Suprapubic skin (tissue), 4 donors: Measurements from ENCODE around the gene NAA60. TPM values are rescaled to one million over a fixed set of nuclear protein-coding genes. Genes with fewer than 3 reads are reported as not detected.

Experiments
- DNase-seq, 2 donors: peaks; one replicate each; pipeline ENCODE4 v3.0.0-alpha.2; 2019; ENCODE audit warnings: low spot score in 2 of 2
- H3K27ac ChIP-seq: fragments of 200-600 bp; sonication (generic); one replicate; pipeline ENCODE4 v1.5.1; 2019
- H3K27me3 ChIP-seq: fragments of 200-600 bp; sonication (generic); one replicate; pipeline ENCODE4 v1.5.1; 2019
- H3K36me3 ChIP-seq: fragments of 200-600 bp; sonication (generic); one replicate; pipeline ENCODE4 v1.5.1; 2019
- H3K4me1 ChIP-seq: fragments of 200-600 bp; sonication (generic); one replicate; pipeline ENCODE4 v1.5.1; 2019
- H3K4me3 ChIP-seq: fragments of 200-600 bp; sonication (generic); one replicate; pipeline ENCODE4 v1.5.1; 2019; ENCODE audit warnings: mild to moderate bottlenecking
- H3K9me3 ChIP-seq: fragments of 200-600 bp; sonication (generic); one replicate; pipeline ENCODE4 v1.5.1; 2019
- EP300 ChIP-seq: sonication (generic); formaldehyde crosslinking; IDR thresholded peaks from one replicate; pipeline ENCODE4 v1.6.1; 2017; ENCODE audit warnings: antibody characterized with exemption
- POLR2A ChIP-seq, 2 donors: fragments of 450-650 bp; IDR thresholded peaks; one replicate each; pipeline ENCODE4 v1.6.1; 2017; ENCODE audit warnings: antibody characterized with exemption in 2 of 2, mild to moderate bottlenecking in 2 of 2, moderate library complexity in 2 of 2
- POLR2AphosphoS5 ChIP-seq, 3 donors: sonication (generic); formaldehyde crosslinking; IDR thresholded peaks; one replicate each; pipeline ENCODE4 v1.6.1; 2017; ENCODE audit warnings: antibody characterized with exemption in 3 of 3
- WGBS: methylation state at CpG from one replicate; pipeline ENCODE4 v1.1.5; 2018; 5-methylcytosine and 5-hydroxymethylcytosine counted together
- total RNA-seq, 4 donors: library from RNA; depleted of rRNA; stranded (reverse); fragments of >200 nt; gene quantifications; one replicate each; pipeline ENCODE4 v1.1.0, GENCODE V29; 2016
- TF ChIP-seq, protein P1 (sequence below), 2 donors: fragments of 200-600 bp in 1 of 2; fragments of 450-650 bp in 1 of 2; sonication (generic) in 1 of 2; IDR thresholded peaks; one replicate each; pipeline ENCODE4 v1.5.1; 2016 to 2019; ENCODE audit warnings: antibody characterized with exemption in 2 of 2, mild to moderate bottlenecking in 1 of 2, moderate library complexity in 1 of 2

The NAA60 gene
- total RNA-seq, 4 donors from 2014 or later: 20.9 to 40.2 (median 26.4) TPM

DNA sequence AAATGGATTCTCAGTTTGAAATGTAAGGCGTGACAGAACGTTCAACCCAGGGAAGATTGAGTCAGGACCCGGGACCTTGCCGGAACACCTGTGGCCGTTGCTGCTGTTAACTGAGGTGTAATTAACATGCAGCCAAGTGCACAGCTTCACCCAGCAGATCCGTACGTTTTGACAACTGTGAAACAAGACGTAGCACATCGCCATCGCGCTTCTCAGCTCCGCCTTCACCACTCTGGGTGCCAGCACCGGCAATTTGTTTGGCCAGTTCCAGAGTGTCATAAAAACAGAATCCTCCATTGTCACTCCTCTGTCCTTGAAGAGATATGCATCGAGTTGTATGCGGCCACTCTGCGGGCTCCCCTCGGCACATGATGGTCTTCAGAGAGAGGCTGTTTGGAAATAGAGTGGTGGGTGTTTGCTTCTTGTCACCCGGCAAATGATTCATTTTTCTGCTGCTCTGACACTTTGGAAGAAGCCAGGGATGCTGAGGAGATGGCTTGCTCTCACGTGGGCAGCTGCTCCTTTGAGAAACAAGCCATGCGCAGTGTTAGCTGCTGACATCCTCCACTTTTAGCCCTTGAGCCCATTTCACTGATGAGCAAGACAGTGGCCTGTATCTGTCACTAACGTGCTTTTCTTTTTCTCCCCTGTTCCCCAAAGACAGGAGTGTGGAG is 22.6 kb downstream of the NAA60 start:
- H3K36me3 ChIP-seq: peaks cover 12% of the 10 kb centered on the region
- peaks cover 44% of the 10 kb centered on the region for H3K4me1 ChIP-seq
- no peaks in the 10 kb centered on the region for H3K9me3 ChIP-seq
- DNase-seq: no peak
- TF ChIP-seq EP300 (no peak), POLR2A (IDR thresholded peaks at IDR 0.05) (no peak), POLR2AphosphoS5 (IDR thresholded peaks at IDR 0.05) (no peak)
- TF ChIP-seq, protein P1, sequence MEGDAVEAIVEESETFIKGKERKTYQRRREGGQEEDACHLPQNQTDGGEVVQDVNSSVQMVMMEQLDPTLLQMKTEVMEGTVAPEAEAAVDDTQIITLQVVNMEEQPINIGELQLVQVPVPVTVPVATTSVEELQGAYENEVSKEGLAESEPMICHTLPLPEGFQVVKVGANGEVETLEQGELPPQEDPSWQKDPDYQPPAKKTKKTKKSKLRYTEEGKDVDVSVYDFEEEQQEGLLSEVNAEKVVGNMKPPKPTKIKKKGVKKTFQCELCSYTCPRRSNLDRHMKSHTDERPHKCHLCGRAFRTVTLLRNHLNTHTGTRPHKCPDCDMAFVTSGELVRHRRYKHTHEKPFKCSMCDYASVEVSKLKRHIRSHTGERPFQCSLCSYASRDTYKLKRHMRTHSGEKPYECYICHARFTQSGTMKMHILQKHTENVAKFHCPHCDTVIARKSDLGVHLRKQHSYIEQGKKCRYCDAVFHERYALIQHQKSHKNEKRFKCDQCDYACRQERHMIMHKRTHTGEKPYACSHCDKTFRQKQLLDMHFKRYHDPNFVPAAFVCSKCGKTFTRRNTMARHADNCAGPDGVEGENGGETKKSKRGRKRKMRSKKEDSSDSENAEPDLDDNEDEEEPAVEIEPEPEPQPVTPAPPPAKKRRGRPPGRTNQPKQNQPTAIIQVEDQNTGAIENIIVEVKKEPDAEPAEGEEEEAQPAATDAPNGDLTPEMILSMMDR (IDR thresholded peaks at IDR 0.05): no peak
- no peak overlapping the region for H3K4me3 ChIP-seq
- no peaks in the 10 kb centered on the region for H3K27me3 ChIP-seq
- WGBS: 80% methylated on average over 21 of the region's 21 CpGs
- no peak overlapping the region for H3K27ac ChIP-seq

DNA sequence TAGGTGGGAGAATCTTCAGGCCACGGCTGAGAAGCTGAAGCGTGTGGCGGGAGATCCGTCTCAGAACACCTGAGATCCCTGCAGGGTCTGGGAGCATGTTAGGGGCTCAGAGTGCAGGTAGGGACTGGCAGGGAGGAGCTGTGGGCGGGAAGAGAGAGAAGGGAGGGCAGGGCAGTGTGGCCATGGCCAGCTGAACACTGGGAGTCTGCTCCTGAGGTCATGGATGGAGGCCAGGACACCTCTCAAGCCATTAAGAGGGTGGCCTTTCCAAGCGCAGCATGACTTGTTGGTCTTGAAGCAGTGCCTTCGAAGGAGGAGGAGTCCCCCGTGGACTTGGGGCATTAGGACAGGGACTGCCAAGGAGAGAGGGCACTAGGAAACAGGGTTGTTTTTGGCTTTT is 23.7 kb downstream of the NAA60 start:
- H3K4me1 ChIP-seq: peaks cover 35% of the 10 kb centered on the region
- 91% methylated on average over 8 of the region's 8 CpGs for WGBS
- peaks cover 12% of the 10 kb centered on the region for H3K36me3 ChIP-seq
- H3K9me3 ChIP-seq: no peaks in the 10 kb centered on the region
- H3K27me3 ChIP-seq: no peaks in the 10 kb centered on the region
- DNase-seq: no peak
- TF ChIP-seq POLR2AphosphoS5 (IDR thresholded peaks at IDR 0.05): no peak
- no peak overlapping the region for H3K27ac ChIP-seq
- no peak overlapping the region for H3K4me3 ChIP-seq

DNA sequence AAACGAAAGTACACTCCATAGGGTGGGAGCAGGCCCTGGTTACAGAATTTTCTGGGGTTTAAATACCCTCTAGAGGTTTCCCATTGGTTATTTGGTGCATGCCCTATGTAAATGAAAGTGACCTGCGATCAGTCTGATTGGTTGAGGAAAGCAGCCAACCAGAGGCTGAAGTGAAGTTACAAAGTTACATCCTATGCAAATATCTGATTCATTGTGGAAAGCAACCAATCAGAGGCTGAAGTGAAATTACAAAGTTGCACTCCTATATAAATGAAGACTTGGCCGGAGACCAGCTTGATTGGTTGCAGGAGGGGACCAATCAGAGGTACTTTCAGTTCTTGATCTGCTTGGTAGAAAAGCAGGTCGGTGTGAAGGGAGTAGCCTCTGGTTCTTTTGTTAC is 24.4 kb downstream of the NAA60 start:
- no peaks in the 10 kb centered on the region for H3K27me3 ChIP-seq
- DNase-seq: no peak
- peaks cover 35% of the 10 kb centered on the region for H3K4me1 ChIP-seq
- TF ChIP-seq POLR2A (IDR thresholded peaks at IDR 0.05): no peak
- no peak for TF ChIP-seq POLR2AphosphoS5 (IDR thresholded peaks at IDR 0.05)
- no peak for TF ChIP-seq EP300
- TF ChIP-seq, protein P1 (IDR thresholded peaks at IDR 0.05): no peak
- H3K9me3 ChIP-seq: no peaks in the 10 kb centered on the region
- no peak overlapping the region for H3K27ac ChIP-seq
- H3K4me3 ChIP-seq: no peak overlapping the region
- WGBS: 80% methylated on average over 4 of the region's 4 CpGs
- peaks cover 12% of the 10 kb centered on the region for H3K36me3 ChIP-seq

DNA sequence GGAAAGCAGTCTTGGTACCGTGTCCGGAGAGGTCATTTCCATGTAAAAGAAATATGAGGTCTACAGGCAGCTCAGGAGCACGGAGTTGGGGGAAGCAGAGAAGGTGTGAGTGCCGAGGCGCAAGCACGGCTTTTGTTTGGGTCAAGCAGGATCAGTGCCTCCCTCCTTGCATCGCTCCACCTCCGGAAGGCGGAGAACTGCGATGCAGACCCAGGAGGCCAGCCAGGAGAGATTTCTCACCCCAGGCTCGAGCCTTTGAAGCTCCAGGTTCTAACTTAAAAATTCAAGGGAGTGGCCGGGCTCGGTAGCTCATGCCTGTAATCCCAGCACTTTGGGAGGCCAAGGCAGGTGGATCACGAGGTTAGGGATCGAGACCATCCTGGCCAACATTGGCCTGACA is 25.0 kb downstream of the NAA60 start:
- Histone ChIP-seq H3K4me3 (no peak overlapping the region), H3K27ac (no peak overlapping the region), H3K9me3 (no peaks in the 10 kb centered on the region), H3K27me3 (no peaks in the 10 kb centered on the region), H3K36me3 (peaks cover 12% of the 10 kb centered on the region), H3K4me1 (peaks cover 35% of the 10 kb centered on the region)
- 71% methylated on average over 15 of the region's 15 CpGs for WGBS
- no peak for DNase-seq
- TF ChIP-seq POLR2A (IDR thresholded peaks at IDR 0.05) (no peak), EP300 (no peak), POLR2AphosphoS5 (IDR thresholded peaks at IDR 0.05) (no peak)
- TF ChIP-seq, protein P1 (IDR thresholded peaks at IDR 0.05): no peak

DNA sequence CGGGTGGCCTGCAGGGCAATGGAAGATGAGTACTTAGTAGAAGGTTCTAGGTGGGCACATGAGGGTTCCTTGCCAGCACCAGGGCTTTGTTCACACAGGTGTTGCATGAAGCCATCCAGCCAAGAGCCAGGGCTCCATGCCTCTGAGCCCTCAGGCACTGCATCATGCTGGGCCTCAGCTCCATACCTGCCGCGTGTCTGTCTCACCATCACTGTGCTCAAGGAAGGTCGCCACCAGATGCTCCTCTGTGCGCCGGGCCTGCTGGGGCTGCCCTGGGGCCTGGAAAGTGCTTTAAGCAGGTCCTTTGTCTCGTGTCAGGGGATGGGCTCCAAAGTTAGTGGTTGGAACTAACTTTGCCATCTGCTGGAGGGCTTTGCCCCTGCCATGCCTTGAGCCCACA is 26.3 kb downstream of the NAA60 start:
- Histone ChIP-seq H3K4me1 (peaks cover 27% of the 10 kb centered on the region), H3K9me3 (no peaks in the 10 kb centered on the region), H3K27me3 (no peaks in the 10 kb centered on the region), H3K4me3 (no peak overlapping the region), H3K36me3 (peaks cover 12% of the 10 kb centered on the region), H3K27ac (no peak overlapping the region)
- no peak for DNase-seq
- WGBS: no CpG with 5 or more reads among the region's 7 CpGs
- TF ChIP-seq, protein P1 (IDR thresholded peaks at IDR 0.05): no peak
- TF ChIP-seq POLR2AphosphoS5 (IDR thresholded peaks at IDR 0.05): no peak
- TF ChIP-seq POLR2A (IDR thresholded peaks at IDR 0.05): no peak
- no peak for TF ChIP-seq EP300

DNA sequence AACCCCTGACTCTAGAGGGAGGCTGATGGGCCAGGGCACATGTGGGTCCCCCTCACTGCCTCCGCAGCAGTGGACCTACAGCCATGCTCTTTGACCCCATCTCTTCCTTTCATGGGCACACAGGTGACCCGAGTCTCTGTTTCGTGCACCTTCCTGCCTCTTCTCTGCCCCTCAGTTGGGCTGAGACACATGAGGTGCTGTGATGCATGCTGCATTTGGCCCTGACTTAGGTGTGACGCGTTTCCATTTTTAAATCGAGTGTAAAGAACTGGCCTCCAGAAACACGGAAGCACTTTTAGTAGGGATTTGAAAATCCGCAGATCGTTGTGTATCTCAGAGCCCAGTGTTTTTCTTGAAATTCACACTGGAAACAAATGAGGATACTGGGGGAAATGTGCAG is 27.2 kb downstream of the NAA60 start:
- Histone ChIP-seq H3K27ac (no peak overlapping the region), H3K4me3 (no peak overlapping the region), H3K27me3 (no peaks in the 10 kb centered on the region), H3K36me3 (peaks cover 13% of the 10 kb centered on the region), H3K4me1 (peaks cover 27% of the 10 kb centered on the region), H3K9me3 (no peaks in the 10 kb centered on the region)
- no peak for DNase-seq
- 90% methylated on average over 9 of the region's 9 CpGs for WGBS
- TF ChIP-seq POLR2A (IDR thresholded peaks at IDR 0.05) (no peak), EP300 (no peak), POLR2AphosphoS5 (IDR thresholded peaks at IDR 0.05) (no peak)
- TF ChIP-seq, protein P1 (IDR thresholded peaks at IDR 0.05): no peak
